ENCODE measurements around the gene ZBED1. TPM values are rescaled to one million over a fixed set of nuclear protein-coding genes. Genes with fewer than 3 reads are reported as not detected.

Gene ZBED1
- total RNA-seq, 2 experiments from 2014 or later: 36.5 to 36.9 TPM

DNA sequence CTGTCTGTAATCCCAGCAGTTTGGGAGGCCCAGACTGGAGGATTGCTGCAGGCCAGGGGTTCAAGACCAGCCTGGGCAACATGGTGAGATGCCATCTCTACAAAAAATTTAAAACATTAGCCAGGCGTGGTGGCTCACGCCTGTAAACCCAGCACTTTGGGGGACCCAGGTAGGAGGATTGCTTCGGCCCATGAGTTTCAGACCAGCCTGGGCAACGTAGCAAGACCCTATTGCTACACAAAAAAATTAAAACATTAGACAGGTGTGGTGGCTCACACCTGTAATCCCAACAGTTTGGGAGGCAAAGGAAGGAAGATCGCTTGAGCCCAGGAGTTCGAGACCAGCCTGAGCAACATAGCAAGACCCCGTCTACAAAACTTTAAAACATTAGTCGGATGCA is 1.3 kb downstream of the ZBED1 start:
- Mint-ChIP-seq H3K36me3 (ENCODE audit: low read depth) (peaks cover 11% of the 10 kb centered on the region), H3K27me3 (no peaks in the 10 kb centered on the region), H3K27ac (peak overlapping the region; percentile 92), H3K9me3 (no peaks in the 10 kb centered on the region), H3K4me3 (peak overlapping the region; percentile 76), H3K4me1 (peaks cover 34% of the 10 kb centered on the region)
- no peak for DNase-seq
- POLR2A ChIA-PET: no interaction called here
- CTCF ChIA-PET: no interaction called here

DNA sequence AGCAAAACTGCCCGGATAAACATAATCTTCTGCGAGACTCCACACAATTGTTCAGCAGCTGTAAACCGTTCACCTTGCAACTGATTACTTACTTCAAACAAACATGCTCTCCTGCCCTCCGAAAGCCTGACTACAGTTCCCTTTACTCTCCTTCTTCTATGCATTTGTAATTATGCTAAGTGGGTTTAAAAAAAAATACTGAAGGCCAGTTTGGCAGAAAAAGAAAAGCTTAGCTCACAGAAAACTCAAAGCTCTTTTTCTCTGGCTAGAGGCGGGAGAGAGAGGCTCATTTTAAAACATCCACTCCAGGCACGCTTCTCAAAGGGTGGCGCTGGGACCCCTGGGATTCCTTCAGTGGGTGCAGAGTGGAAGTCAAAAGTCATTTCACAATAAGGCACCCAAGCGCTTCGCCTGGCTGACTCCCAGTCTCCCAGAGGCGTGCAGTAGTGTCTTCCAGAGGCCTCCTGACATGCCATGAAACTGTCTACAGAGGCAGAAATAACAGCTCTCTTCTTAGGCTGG is 1.9 kb downstream of the ZBED1 start:
- Mint-ChIP-seq H3K9me3 (no peaks in the 10 kb centered on the region), H3K4me3 (peak overlapping the region; percentile 76), H3K27me3 (no peaks in the 10 kb centered on the region), H3K4me1 (peaks cover 34% of the 10 kb centered on the region), H3K36me3 (ENCODE audit: low read depth) (peaks cover 11% of the 10 kb centered on the region), H3K27ac (peak overlapping the region; percentile 92)
- CTCF ChIA-PET: no interaction called here
- POLR2A ChIA-PET: no interaction called here
- no peak for DNase-seq

DNA sequence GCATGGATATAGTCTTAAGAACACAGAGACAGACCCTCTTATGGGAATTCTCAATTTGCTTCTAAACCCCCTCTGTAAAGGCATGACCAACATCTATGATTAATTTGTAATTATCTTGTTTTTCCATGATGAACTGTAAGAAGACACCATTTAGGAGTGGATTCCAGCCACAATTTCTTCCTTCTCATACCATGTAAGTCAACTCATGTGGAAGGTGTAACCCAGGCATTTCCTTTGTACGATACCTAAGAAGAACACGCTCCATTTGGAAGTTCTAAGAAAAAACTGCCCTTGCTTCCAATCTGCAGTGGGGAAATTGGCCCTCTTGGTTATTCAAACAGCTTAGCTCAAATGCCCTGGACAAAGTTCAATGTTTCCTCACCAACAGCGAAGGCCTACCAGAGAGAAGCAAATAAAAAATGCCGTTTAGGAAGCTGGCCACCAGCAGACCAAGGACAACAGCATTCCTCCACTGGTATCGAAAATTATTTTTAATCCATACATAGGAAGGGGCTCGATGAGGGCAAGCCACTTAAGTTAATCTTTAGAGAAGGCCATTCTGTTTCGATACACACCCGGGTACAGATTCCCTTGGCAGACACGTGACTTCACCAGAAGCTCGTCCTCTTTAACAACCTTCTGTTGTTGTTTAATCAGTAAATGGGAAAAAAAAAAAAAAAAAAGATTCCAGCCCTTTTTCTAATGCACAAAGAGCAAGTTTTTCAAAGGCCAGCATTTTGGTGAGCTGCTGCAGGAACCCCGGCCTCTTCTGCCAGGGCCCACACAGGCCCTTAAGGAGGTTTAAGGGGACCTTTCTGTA is 2.6 kb downstream of the ZBED1 start:
- ChIA-PET CTCF (no interaction called here), POLR2A (no interaction called here)
- DNase-seq: no peak
- Mint-ChIP-seq H3K9me3 (no peaks in the 10 kb centered on the region), H3K36me3 (ENCODE audit: low read depth) (peaks cover 11% of the 10 kb centered on the region), H3K4me3 (peak overlapping the region; percentile 76), H3K27ac (peak overlapping the region; percentile 92), H3K4me1 (peaks cover 34% of the 10 kb centered on the region), H3K27me3 (no peaks in the 10 kb centered on the region)

DNA sequence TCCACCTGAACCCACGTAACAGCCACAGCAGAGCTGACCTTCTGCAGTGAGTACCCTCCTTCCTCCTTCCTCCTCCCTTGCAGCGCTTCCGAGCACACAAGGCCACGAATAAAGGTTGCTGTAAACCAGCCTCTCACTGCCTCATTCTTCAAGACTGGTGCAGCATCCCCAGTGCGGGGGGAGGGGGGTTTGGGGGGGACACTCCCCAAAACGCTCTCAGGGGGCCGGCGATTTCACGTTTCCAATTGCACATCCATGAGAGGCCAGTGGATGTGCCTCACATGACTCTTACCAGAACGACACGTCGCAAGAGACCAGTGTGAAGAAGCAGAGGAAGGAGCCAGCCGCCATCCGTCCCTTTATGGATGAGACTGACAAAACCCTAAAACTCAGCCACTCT is 5.2 kb downstream of the ZBED1 start:
- DNase-seq: no peak
- CTCF ChIA-PET: no interaction called here
- Mint-ChIP-seq H3K4me3 (no peak overlapping the region), H3K9me3 (no peaks in the 10 kb centered on the region), H3K4me1 (peaks cover 31% of the 10 kb centered on the region), H3K27me3 (no peaks in the 10 kb centered on the region), H3K27ac (no peak overlapping the region), H3K36me3 (ENCODE audit: low read depth) (peaks cover 14% of the 10 kb centered on the region)
- POLR2A ChIA-PET: no interaction called here

DNA sequence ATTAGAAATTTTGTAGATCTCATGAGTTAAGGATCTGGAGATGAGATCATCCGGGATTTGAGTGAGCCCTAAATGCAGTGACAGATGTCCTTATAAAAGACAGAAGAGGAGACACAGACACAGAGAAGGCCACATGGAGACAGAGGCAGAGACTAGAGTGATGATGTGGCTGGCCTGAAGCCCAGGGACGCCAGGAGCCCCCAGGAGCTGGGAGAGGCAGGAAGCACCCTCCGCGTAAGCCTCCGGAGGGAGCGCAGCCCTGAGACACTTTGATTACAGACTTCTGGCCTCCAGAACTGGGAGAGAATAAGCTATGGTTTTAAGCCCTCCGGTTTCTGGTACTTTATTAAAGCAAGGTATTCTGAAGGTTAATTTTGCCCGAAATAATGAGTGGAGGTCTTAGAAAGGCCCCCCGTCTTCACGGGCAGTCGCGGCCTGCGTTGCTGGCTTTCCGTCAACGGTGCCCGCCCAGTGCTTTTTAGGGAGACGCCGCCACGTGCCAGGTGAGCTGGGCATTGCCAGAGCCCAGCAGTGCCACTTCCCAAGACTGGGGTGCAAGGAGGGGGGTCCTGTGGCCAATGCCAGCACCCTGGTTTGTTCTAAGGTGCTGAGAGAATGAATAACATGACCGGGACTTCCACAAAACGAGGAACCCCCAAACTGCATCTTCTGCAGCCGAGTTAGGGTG is 8.1 kb downstream of the ZBED1 start:
- ChIA-PET POLR2A (no interaction called here), CTCF (no interaction called here)
- no peaks in the 10 kb centered on the region for H3K9me3 Mint-ChIP-seq
- H3K4me3 Mint-ChIP-seq: no peak overlapping the region
- H3K36me3 Mint-ChIP-seq (ENCODE audit: low read depth): peaks cover 19% of the 10 kb centered on the region
- H3K27me3 Mint-ChIP-seq: no peaks in the 10 kb centered on the region
- H3K27ac Mint-ChIP-seq: no peak overlapping the region
- DNase-seq: no peak
- peaks cover 10% of the 10 kb centered on the region for H3K4me1 Mint-ChIP-seq

DNA sequence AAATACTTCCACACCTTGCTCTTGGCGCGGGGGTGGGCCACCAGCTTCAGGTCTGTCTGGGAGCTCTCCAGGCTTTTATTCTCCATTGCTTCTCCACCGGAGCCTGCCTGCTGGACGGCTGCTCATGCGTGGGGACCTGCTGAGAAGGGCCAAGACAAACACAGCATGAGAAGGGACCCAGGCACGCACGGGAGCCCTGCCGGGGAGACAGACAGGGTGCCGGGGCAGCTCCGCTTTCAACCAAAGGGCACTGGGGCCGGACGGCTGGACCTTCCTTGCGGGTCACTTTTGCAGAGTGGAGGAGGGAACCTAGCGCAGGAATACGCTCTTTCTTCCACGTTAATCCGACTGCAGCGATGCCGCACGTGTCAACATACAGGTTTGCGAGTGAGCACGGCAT is 10.1 kb downstream of the ZBED1 start:
- H3K9me3 Mint-ChIP-seq: no peaks in the 10 kb centered on the region
- H3K4me1 Mint-ChIP-seq: no peaks in the 10 kb centered on the region
- no peak for DNase-seq
- POLR2A ChIA-PET: no interaction called here
- peaks cover 25% of the 10 kb centered on the region for H3K36me3 Mint-ChIP-seq (ENCODE audit: low read depth)
- CTCF ChIA-PET: no interaction called here
- no peak overlapping the region for H3K27ac Mint-ChIP-seq
- H3K4me3 Mint-ChIP-seq: no peak overlapping the region
- no peaks in the 10 kb centered on the region for H3K27me3 Mint-ChIP-seq

DNA sequence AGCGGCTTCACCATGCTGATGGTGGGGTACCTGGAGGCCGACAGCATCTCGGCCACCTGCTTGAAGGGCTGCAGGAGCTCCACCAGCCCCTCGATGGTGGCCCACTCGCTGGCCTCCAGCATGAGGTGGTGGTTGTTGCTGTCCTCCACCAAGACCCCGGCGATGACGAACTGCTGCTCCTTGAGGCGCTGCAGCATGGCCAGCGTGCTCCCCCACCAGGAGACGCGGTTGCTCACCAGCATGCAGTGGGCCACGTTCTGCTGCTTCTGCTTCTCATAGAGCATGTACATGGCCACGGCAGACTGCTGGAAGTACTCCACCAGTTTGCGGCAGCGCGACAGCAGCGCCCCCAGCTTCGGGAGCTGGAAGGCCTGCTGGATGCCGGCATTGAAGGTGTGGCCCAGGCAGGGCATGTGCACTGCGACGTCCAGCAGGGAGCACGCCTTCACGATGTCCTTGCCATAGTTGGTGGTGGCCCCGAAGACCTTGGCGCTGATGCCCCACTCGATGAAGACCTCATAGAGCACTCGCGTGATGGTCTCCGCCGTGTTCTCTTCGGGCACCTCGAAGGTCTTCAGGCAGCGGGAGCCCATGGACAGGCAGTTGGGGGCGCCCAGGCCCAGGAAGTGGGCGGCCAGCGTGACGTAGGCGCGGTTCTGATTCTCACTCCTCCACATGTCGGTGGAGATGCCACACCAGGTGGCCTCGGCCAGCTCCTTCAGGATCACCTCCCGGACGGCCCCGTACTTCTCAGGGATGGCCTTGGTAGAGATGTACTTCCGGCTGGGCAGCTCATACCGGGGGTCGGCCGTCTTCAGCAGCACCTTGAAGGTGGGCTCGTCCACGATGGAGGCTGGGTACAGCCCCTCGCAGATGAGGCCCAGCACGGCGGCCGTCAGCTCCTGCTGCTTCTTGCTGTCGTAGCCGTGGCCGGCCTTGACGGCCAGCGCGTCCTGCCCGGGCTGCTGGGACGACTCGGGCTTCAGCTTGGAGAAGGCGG is 11.0 kb downstream of the ZBED1 start:
- no peak for DNase-seq
- Mint-ChIP-seq H3K9me3 (no peaks in the 10 kb centered on the region), H3K27ac (no peak overlapping the region), H3K4me1 (no peaks in the 10 kb centered on the region), H3K27me3 (no peaks in the 10 kb centered on the region), H3K36me3 (ENCODE audit: low read depth) (peaks cover 25% of the 10 kb centered on the region), H3K4me3 (no peak overlapping the region)
- CTCF ChIA-PET: no interaction called here
- POLR2A ChIA-PET: no interaction called here

DNA sequence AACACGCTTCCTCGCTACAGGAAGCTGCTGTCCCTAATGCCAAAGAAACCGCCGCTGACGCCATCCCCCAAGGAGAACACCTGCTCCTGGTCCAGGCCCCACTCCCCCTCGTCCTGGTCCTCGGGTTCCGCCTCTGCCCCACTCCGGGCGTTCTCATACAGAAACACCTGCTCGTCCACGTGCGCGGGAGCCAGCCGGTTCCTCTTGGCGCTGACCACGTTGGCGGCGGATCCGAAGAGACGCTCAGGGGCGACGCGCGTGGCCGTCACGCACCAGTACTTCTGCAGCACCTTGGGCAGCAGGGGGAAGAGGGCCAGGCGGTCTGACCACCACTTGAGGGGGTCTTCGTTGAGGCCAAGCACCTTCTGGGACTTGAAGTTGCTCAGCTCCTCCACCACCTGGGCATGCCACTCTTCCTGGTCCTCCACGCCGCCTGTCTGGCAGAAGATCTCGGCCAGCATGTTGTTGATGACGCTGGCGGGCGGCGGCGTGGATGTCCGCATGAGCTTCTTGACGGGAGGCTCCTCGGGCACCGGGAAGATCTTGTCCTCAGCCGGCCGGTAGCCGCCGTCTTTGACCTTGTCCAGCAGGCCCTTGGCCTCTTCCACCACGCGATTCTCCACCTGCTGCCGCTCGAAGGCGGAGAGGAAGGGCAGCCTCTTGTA is 12.0 kb downstream of the ZBED1 start:
- no peak overlapping the region for H3K4me3 Mint-ChIP-seq
- no peak for DNase-seq
- H3K27ac Mint-ChIP-seq: no peak overlapping the region
- POLR2A ChIA-PET: no interaction called here
- H3K4me1 Mint-ChIP-seq: no peaks in the 10 kb centered on the region
- peaks cover 25% of the 10 kb centered on the region for H3K36me3 Mint-ChIP-seq (ENCODE audit: low read depth)
- no peaks in the 10 kb centered on the region for H3K27me3 Mint-ChIP-seq
- CTCF ChIA-PET: no interaction called here
- H3K9me3 Mint-ChIP-seq: no peaks in the 10 kb centered on the region

DNA sequence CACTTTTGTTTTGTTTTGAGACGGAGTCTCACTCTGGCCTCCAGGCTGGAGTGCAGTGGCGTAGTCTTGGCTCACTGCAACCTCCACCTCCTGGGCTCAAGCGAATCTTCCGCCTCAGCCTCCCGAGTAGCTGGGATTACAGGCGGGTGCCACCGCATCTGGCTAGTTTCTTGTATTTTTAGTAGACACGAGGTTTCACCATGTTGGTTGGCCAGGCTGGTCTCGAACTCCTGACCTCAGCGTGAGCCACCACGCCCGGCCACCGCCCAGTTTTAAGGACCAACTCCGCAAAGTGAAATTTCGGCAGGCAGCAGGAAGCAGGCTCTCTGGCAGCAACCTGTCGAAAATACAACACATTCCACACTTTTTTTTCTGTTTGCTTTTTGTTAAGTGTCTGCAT is 13.4 kb downstream of the ZBED1 start:
- Mint-ChIP-seq H3K9me3 (no peaks in the 10 kb centered on the region), H3K4me1 (no peaks in the 10 kb centered on the region), H3K36me3 (ENCODE audit: low read depth) (peaks cover 25% of the 10 kb centered on the region), H3K27ac (no peak overlapping the region), H3K4me3 (no peak overlapping the region), H3K27me3 (no peaks in the 10 kb centered on the region)
- POLR2A ChIA-PET: no interaction called here
- no peak for DNase-seq
- CTCF ChIA-PET: no interaction called here

DNA sequence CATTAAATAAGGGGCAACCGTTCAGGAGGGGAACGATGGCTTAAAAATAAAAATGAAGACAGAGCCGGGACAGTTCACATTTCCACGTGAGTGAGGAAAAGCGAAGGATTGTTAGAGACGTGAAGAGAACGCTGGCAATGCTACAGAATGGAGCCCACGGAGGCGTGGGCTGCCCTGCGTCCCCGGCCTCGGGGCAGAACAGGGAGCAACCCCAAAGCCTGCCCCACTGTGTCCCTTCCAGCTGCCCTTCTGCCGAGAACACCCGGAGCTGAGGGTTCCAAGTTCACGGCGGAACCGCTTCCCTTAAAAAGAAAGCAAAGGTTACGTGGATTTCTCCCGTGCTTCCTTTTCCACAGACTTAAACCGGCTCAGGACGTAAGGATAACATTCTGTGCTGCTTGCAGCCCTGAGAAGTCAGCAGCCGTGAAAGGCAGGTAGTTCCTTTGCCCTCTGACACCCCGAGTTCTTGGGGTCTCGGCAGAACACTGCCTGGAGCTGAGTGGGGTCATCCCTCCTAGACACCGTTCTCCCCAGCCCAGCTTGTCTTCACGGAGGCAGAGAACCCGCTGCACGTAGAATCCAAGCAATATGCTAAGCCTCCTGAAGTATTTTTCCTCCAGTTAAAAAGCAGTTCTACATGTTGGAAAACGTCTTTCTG is 14.2 kb downstream of the ZBED1 start:
- no peaks in the 10 kb centered on the region for H3K9me3 Mint-ChIP-seq
- no peaks in the 10 kb centered on the region for H3K27me3 Mint-ChIP-seq
- H3K27ac Mint-ChIP-seq: no peak overlapping the region
- DNase-seq: no peak
- H3K36me3 Mint-ChIP-seq (ENCODE audit: low read depth): peaks cover 25% of the 10 kb centered on the region
- POLR2A ChIA-PET: no interaction called here
- no peak overlapping the region for H3K4me3 Mint-ChIP-seq
- CTCF ChIA-PET: no interaction called here
- no peaks in the 10 kb centered on the region for H3K4me1 Mint-ChIP-seq

DNA sequence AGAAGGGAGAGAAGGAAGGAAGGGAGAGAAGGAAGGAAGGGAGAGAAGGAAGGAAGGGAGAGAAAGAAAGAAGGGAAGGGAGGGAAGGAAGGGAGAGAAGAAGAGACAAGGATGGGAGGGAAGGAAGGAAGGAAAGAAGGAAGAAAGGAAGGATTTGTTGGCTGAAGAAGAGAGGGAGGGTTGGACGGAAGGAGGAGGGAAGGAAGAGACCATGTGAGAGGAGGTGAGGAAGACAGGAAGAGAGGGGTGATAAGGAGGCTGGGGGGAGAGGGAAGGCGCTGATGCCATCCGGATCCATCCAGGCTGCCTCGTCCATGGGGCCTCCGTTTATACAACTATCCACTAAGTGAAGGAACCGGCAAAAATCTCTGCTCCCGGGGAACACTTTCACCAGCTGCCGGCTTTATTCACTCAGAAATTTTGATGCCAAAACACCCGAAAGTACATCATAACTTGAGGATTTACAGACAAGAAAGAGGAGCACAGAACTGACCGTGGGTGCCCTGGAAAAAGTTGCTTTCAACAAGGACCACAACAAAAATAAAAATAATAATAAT is 14.9 kb downstream of the ZBED1 start:
- peaks cover 25% of the 10 kb centered on the region for H3K36me3 Mint-ChIP-seq (ENCODE audit: low read depth)
- no peak overlapping the region for H3K27ac Mint-ChIP-seq
- no peak for DNase-seq
- H3K4me1 Mint-ChIP-seq: no peaks in the 10 kb centered on the region
- no peak overlapping the region for H3K4me3 Mint-ChIP-seq
- ChIA-PET POLR2A (no interaction called here), CTCF (no interaction called here)
- no peaks in the 10 kb centered on the region for H3K9me3 Mint-ChIP-seq
- H3K27me3 Mint-ChIP-seq: no peaks in the 10 kb centered on the region

Data from activated CD4-positive, alpha-beta T cell treated with anti-CD3 and anti-CD28 coated beads, Interleukin-2, amount 10 ng/mL, durations not matched to agents 7 days and 5 days (primary cell).